OCI-LY3 (cell line): ENCODE data around the gene ZFAND6.

ENCODE experiments used
- EZH2phosphoT487 ChIP-seq: fragments of 200-600 bp; shearing (Covaris generic); IDR thresholded peaks from 2 replicates; pipeline ENCODE4 v1.6.1; 2018; ENCODE audit warnings: antibody characterized with exemption, mixed run types, low read depth
- TF ChIP-seq, protein P1 (sequence below): fragments of 200-600, 300-600 bp; sonication (generic); IDR thresholded peaks from 2 replicates; pipeline ENCODE4 v1.5.1; 2014; ENCODE audit warnings: antibody characterized with exemption, low read length, low read depth

DNA sequence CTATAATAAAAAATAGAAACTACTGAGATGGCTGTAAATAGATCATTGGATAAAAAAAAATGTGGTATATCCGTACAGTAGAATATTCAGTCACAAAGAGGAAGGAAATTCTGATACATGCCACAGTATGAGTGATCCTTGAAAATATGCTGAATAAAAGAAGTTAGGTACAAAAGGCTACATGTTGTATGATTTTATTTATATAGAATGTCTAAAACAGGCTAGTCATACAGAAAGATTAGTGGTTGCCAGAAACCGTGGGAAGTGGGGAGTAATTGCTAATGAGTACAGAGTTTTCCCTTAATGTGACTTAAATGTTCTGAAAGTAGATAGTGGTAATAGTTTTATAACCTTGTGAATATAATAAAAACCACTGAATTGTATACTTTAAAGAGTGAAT is 68.4 kb downstream of the ZFAND6 start:
- TF ChIP-seq, protein P1, sequence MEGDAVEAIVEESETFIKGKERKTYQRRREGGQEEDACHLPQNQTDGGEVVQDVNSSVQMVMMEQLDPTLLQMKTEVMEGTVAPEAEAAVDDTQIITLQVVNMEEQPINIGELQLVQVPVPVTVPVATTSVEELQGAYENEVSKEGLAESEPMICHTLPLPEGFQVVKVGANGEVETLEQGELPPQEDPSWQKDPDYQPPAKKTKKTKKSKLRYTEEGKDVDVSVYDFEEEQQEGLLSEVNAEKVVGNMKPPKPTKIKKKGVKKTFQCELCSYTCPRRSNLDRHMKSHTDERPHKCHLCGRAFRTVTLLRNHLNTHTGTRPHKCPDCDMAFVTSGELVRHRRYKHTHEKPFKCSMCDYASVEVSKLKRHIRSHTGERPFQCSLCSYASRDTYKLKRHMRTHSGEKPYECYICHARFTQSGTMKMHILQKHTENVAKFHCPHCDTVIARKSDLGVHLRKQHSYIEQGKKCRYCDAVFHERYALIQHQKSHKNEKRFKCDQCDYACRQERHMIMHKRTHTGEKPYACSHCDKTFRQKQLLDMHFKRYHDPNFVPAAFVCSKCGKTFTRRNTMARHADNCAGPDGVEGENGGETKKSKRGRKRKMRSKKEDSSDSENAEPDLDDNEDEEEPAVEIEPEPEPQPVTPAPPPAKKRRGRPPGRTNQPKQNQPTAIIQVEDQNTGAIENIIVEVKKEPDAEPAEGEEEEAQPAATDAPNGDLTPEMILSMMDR, result no peak
- TF ChIP-seq EZH2phosphoT487, result no peak
